HG02610 (cell line): Measurements from ENCODE around the gene CDH16.
A peak's percentile ranks its signal among the peaks of the same experiment; 100 is the strongest.
"Not testable (repeated sequence)": the region's sequence is repeated elsewhere in the genome, so short reads cannot be mapped to it uniquely, and the experiment has no call there.

Experiments used
- ATAC-seq: cut with Tn5 transposase; IDR thresholded peaks from one replicate; pipeline ENCODE4 v1.9.1; 2021; ENCODE audit warnings: mild to moderate bottlenecking, moderate library complexity; ENCODE audit not compliant: unreplicated experiment

Gene CDH16

DNA sequence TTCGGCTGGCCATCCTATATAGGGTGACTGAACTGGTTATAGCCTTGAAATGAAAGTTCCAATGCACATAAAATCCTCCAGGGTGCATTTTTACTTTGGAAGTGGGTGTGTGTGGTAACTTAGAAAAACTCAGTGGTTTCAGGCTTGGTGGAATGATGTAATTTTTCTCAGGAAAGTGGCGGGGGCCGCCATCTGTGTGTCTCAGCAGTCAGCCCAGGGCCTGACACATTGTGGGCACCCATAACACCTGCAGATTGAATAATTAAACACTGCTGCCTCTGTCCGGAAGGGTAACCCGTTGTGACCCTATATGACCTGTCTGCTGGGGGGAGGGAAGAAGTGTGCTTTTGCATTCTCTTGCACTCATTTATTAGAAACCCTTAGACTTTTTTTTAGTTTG lies 40.6 kb downstream of the CDH16 start:
- no peak for ATAC-seq

DNA sequence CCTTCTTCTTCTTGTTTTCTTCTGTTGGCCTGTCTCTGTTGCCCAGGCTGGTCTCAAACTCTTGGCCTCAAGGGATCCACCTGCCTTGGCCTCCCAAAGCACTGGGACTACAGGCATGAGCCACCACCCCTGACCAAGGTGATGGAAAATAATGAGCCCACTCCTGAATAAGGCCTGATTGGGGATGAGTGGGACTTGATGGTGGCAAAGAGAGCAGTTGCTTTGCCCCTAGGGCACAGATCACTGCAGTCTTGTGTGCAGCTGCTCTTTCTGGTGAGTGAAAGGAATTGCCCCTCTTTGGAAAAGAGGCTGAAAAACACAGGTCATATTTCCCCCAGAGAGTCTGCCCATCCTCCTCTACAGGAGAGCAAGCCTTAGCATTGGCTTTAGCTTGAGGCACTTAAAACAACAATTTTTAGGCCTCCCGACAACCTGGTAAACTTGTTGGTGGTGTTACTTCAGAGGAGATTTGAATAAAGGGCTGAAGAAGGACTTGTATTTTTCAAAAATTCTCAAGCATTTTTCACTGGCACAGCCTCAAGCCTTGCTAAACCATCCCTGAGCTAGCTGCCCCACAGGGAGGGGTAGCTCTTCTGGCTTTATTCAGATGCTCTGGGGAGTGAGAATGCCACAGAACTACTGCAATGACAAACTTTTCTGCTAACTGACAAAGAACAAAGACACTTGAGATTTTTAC lies 44.5 kb downstream of the CDH16 start:
- ATAC-seq = no peak

DNA sequence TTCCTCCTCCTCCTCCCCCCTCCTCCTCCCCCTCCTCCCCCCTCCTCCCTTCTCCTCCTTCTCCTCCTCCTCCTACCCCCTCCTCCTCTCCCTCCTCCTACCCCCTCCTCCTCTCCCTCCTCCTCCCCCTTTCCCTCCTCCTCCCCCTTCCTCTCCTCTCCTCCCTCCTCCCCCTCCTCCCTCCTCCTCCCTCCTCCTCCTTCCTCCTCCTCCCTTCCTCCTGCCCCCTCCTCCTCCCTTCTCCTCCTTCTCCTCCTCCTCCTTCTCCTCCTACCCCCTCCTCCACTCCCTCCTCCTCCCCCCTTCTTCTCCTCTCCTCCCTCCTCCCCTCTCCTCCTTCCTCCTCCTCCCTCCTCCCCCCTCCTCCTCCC lies 45.0 kb downstream of the CDH16 start:
- no peak for ATAC-seq

DNA sequence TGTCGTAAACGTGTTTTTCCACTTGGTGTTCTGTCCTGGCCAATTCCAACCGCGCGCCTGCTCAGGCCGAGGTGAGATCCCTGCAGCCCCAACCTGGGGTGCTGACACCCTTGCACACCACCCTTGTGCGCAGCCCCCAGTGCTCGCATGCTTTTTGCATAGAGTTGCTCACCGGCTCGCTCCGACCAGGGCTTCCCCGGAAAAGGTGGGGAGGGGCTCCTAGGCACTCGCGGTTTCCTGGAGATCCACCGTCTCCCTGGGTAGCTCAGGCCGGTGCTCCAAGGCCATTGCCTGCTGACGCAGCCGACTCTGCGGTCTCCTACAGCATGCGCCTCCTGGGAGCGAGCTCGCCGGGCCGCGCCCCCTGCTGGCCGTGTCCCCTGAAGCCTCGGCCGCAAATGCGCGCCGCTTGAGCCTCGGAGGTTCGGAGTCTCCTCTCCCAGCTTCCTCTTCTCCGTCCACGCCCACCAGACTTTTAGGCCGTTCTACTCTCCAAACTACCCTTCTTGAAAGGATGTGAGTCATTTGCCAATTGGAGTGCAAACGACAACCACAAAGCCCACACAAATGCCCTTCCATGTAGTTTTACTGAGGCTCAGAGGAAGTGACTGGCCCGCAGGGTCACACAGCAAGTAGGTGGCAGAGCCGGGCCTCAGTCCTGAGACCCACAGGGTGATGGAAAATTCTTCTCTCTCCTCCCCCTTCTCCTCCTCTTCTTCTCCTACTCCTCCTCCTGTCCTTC lies 45.6 kb downstream of the CDH16 start:
- ATAC-seq = peak; percentile 87

DNA sequence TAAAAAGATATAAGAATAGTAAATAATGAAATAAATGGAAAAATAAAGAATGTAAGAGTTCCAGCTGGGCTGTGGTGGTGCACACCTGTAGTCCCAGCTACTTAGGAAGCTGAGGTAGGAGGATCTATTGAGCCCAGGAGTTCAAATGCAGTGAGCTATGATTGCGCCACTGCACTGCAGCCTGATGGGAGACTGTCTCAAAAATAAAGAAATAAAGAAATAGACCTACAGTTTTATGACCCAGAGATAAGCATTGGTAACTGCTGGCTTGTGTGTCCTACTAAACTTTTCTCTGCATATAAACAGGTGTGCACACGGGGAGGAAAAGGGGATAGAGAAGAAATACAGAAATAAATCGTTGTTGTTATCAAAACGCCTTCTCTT lies 46.1 kb downstream of the CDH16 start:
- no peak for ATAC-seq

DNA sequence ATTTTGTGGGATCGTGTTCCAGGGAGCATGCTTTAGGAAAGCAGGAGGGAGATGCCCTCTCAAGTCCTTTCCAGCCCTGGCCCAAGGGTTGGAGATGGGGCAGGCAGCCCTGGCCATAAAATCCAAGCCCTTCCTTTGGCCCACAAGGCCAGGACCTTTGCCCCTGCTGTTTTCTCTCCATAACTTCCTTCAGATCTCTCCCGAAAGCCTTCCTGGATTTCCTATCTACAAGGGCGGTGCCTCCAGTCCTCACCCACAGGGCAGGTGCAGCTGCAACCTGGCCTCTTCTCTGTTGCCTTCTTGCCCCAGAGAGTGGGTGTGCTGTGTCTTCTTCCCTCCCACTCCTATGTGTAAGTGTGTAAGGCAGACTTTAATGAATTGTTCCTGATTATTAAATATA lies 46.8 kb downstream of the CDH16 start:
- no peak for ATAC-seq

- ATAC-seq = not testable (repeated sequence)
These were observed 47.3 kb downstream of the CDH16 start for GRCh38 chr16:66871363-66871762.

DNA sequence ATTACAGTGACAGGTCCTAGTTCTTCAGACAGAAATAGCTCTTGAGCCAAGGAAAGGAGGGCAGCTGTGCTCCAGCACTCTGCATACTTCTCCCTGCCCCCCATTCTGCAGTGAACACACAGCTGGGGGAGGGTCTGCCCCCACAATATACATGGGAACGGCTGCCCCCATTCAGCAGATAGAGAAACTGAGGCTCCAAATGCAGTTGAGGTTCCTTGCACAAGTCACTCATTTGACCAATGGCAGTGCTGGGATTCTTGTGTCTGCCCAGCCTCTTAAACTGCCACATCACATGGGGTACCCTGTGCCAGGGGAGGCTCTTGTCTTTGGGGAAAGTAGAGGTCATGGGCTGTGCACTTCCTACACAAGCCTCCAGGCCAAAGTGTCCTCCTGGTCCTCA lies 49.3 kb downstream of the CDH16 start:
- no peak for ATAC-seq

DNA sequence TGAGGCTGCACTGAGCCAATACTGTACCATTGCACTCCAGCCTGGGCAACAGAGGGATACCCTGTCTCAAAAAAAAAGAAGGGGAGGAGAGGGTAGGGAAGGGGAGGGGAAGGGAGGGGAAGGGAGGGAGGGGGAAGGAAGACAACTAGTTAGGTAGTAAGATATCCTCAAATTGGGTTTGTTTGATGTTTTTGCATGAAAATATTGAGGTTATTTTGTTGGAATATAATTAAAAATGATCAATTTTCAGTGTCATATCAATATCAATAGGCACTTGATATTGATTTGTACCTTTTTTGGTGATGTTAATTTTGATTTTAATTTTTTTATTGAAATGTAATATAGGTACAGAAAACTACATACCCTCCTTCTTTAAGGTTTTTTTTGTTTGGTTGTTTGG lies 55.0 kb downstream of the CDH16 start:
- no peak for ATAC-seq

DNA sequence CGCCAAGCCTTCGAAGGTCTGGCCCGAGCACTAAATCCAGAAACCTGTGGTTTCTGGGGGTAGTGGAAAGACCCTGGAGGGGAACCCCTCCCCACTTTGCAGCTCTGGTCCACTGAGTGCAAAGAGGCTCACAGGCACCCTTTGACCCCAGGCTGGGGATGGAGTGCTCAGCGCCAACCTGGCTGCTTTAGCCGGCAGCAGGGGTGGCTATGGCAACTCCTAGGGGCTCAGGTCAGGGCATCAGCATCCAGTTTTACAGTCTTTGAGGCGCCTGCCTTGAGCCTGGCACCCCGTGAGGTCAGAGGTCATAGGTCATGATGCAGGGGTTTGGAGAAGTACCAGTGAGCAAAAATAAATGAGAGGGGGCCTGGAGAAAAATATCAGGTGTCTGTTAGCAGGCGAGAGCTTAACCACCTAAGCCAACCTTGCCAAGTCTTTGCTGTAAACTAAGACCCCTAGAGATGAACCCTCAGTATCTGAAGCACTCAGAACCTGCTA lies 56.6 kb downstream of the CDH16 start:
- ATAC-seq = no peak

GRCh38 chr16:66859397-66860068 lies 59.2 kb downstream of the CDH16 start:
- no peak for ATAC-seq

GRCh38 chr16:66858740-66859396 lies 59.8 kb downstream of the CDH16 start:
- ATAC-seq = no peak
